Stimulated activated CD4-positive, alpha-beta T cell treated with anti-CD3 and anti-CD28 coated beads, Interleukin-4, amount 100 ng/mL, for 1 hour (primary cell): ENCODE results near the gene PITPNB.

ENCODE experiments used
- DNase-seq: peaks from one replicate; pipeline ENCODE4 v3.0.0-alpha.2; 2020

The PITPNB gene

GRCh38 chr22:27918341-27919221 lies 475 bp downstream of the PITPNB start:
- peak; percentile 62 for DNase-seq

DNA sequence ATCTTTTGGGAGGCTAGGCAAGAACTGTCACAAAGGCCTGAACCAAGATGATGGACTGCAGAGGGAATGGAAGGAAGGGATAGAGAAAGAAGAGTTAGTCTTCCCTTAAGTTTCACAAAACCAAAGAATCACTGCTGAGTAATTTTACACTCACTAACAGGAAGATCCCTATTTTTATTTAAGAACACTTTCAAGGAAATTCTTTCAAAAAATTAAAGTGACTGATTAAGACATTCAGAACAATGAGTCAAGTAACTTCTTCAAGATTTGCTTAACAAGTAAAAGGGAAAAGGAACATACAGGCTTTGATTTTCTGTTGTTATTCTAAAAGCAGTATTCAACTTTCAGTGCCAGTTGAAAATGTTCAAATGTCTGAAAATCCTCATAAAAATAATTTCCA lies 3.1 kb downstream of the PITPNB start:
- DNase-seq, result no peak

DNA sequence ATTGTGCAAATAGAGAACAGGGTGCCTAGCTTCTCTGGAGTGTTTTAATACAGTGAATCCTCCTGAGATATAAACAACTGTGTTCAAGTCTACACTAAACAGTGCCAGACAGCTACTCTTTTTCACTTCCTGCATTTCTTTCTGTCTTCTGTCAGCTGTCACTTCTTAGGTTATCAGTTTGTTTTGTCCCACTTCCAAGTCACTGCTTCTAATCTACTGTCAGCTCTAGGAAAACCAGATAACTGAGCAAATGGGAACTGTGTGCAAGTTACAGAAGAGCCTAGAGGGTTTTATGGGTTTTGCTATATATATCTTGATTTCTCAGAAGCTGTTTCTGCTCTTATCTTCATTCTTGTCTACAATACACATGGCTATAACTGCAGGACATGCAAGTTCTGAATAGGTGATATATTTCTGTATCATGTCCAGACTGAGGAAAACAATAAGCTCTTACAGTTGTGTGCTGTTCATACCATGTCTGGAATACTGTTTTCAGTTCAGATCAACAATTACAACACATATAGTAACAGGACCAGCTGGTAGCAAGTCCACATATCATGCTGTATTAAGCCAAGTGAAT lies 5.8 kb downstream of the PITPNB start:
- no peak for DNase-seq

DNA sequence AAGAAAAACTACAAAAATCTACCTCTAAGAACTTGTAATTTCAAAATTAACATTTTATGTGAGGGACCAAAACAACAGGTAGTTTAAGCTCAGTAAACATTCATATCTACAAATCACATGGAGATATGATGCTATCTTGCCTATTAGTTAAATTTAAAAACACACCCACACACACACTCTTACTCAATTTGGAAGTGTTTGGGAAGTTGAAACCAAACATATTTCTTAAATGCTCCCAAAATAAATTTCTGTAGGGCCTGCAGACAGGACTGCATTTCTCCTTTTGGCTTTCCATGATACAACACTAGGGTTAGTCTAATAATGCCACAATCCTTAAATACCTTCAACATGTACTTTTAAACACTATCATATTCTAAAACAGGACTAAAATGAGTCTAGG lies 7.0 kb downstream of the PITPNB start:
- no peak for DNase-seq

- no peak for DNase-seq
Observed at GRCh38 chr22:27911330-27911729, 7.7 kb downstream of the PITPNB start.

DNA sequence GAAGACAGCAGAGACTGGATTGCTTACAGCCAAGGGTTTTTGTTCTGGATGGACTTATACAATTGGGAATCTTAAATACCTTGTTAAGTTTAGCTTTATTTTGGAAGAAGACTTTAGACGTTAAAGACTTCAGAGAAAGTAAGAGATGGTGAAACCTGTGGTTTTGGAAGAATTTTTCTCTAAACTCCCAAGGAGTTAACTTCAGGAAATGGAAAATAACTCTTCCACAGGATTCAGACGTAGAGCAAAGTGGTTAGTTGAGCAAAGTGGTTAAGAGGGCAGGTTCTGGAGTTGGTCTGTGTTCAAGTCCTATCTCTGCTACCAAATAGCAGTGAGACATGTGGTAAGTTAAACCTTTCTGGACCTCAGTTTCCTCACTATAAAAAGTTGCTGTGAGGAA lies 12.8 kb downstream of the PITPNB start:
- no peak for DNase-seq

GRCh38 chr22:27905653-27906052 lies 13.4 kb downstream of the PITPNB start:
- DNase-seq, result no peak

GRCh38 chr22:27903805-27904473 lies 15.1 kb downstream of the PITPNB start:
- no peak for DNase-seq

GRCh38 chr22:27900153-27900552 lies 18.9 kb downstream of the PITPNB start:
- no peak for DNase-seq

- DNase-seq, result no peak
Observed at GRCh38 chr22:27896245-27896644, 22.8 kb downstream of the PITPNB start.

DNA sequence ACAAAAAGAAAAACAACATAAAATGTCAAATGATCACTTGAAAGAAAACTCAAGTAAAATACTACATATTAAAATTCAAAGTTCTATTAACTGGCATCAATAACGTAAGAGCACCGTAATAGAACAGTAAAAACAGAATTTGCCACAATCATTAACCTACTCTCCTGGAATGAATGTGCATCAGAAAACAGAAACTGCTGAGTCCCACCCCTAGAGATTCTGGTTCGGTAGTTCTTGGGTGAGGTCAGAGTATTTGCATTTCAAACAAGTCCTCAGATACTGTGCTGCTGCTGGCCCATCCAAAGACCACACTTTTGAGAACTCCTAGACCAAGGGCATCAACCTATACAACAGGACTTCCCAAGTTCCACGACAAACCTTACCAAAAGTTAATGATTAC lies 23.5 kb downstream of the PITPNB start:
- DNase-seq, result no peak

DNA sequence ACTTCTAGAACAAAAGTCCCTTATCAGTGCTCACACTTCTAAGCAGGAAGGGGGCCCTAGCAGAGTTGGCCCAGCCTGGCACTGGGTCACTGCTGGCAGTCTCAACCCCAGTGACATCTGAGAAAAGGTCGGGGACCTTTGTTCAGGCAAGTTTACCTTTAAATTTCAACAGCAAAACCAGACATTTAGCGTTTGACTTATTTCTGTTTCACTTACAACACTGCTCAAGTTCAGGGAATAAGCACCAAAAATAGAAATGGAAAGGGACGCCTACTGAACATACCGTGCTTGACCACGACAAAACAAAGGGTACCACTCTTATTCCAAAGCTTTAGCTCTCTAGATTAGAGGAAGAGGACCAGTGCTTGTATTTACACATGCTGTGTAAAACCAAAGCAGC lies 26.2 kb downstream of the PITPNB start:
- no peak for DNase-seq

GRCh38 chr22:27892064-27892463 lies 27.0 kb downstream of the PITPNB start:
- no peak for DNase-seq

- DNase-seq, result no peak
Observed at GRCh38 chr22:27888310-27888709, 30.7 kb downstream of the PITPNB start.

- no peak for DNase-seq
Observed at GRCh38 chr22:27886843-27887151, 32.3 kb downstream of the PITPNB start.

- peak; percentile 33 for DNase-seq
Observed at GRCh38 chr22:27885977-27886842, 32.8 kb downstream of the PITPNB start.

DNA sequence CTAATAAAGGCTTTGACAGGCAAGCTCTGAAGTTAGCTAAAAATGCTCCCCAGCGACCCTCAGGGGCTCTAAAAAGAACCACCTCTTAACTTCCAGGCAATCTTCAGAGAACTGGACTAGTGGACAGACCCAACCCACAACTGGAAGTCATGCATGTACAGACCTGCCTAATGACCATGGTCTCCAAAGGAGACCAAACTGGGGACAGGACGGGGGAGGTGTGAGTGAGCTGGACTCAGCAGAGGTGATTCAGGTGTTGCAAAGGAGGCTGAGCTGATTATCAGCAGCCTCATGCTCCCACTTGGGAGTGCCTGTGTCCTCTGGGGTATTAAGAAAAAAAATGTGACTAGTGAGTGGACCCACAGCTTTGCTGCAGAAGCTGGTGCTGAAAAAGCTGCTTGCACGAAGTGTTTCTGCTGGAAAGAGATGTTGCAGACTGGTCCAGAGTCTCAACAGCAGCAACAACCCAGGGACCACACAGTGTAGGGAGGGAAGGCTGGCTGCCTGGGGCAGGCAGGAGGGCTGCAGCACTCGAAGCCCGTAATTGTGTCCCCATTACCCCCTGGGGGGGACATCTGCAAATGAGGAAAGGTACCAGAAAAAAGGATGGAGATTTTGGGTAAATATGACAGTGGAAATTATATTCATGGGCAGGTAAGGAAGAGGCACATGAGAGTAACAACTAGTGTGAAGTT lies 35.3 kb downstream of the PITPNB start:
- no peak for DNase-seq

DNA sequence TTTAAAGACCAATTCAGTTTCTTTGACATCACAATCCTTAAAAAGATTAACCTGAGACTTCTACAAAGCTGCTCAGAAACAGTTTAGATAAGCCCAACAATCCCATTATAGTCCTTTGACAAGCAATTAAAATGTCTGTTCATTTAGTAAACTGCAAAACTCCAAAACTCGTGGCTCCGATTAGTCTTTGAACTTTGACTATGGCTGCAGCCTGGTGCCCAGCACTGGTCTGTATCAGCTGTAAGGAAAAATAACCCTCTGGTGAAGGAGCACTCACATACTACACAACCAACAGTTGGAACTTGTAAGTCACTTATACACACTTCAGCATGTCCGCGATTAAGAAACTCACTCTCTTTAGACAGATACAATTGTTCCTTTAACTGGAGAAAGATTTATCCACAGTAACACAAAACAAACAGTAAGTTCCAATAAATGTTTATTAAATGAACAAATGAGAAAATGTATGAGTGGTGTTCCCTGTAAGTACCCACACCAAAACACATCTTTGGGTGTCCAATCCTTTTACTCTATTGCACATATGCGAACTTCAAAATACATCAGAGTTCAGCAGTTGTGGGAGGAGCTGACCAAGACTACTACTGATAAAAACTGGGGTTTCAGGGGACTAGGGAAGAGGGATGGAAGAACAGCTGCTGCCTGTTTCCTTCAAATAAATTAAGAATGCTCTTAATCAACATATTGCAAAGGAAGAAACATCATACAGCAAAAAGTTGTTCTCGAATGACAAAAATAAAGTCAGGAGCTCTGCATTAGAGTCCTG lies 36.4 kb downstream of the PITPNB start:
- DNase-seq, result no peak

- no peak for DNase-seq
Observed at GRCh38 chr22:27881421-27881820, 37.6 kb downstream of the PITPNB start.

- DNase-seq, result no peak
Observed at GRCh38 chr22:27880778-27881394, 38.2 kb downstream of the PITPNB start.

GRCh38 chr22:27879923-27880322 lies 39.1 kb downstream of the PITPNB start:
- DNase-seq, result no peak
